B cell (primary cell): ENCODE data around the gene NAT14. TPM values are rescaled to one million over a fixed set of nuclear protein-coding genes. Genes with fewer than 3 reads are reported as not detected.

Experiments
- ATAC-seq: fragments of 200-7000 bp; cut with Tn5 transposase; one replicate; pipeline ENCODE4 v1.10.0; 2021; ENCODE audit warnings: low read depth, mild to moderate bottlenecking, moderate number of reproducible peaks, moderate library complexity
- CTCF ChIA-PET: fragments of 350-600 bp; sonication (Branson Sonifier 250); formaldehyde crosslinking; loops from one replicate; lab custom pipeline; 2021; ENCODE audit warnings: antibody characterized with exemption, inconsistent platforms; lab: Charles Lee
- POLR2A ChIA-PET: fragments of 350-600 bp; sonication (Branson Sonifier 250); formaldehyde crosslinking; loops from one replicate; lab custom pipeline; 2021; ENCODE audit warnings: antibody characterized with exemption; lab: Charles Lee
- DNase-seq: peaks from one replicate; pipeline ENCODE4 v3.0.0; 2013
- H2AFZ ChIP-seq: 2 replicates; pipeline ENCODE4 v1.6.1; 2012; ENCODE audit warnings: mild to moderate bottlenecking, low read depth, low read length; ENCODE audit not compliant: insufficient read depth, poor library complexity, severe bottlenecking
- H3K27ac ChIP-seq, 2 donors: 1 replicate in 1 of 2; 2 replicates in 1 of 2; pipeline ENCODE4 v1.5.1; 2012 to 2013; ENCODE audit warnings: low read length in 2 of 2, mild to moderate bottlenecking in 2 of 2, moderate library complexity in 1 of 2
- H3K27me3 ChIP-seq, 4 experiments: fragments of 200-600 bp in 1 of 4; sonication (generic) in 1 of 4; replicated peaks in 1 of 4; 1 replicate in 2 of 4; 2 replicates in 2 of 4; pipeline versions ENCODE4 v1.6.1 to v1.7.0; 2013 to 2016; ENCODE audit warnings: low read length in 3 of 4, mild to moderate bottlenecking in 2 of 4, mixed read lengths in 1 of 4, moderate library complexity in 1 of 4; ENCODE audit not compliant: insufficient read depth in 4 of 4, control insufficient read depth in 3 of 4; ENCODE audit errors: control extremely low read depth in 1 of 4
- H3K36me3 ChIP-seq, 2 experiments: replicated peaks in 1 of 2; 1 replicate in 1 of 2; 2 replicates in 1 of 2; pipeline versions ENCODE4 v1.6.1 to v1.7.1; 2013; ENCODE audit warnings: low read length in 1 of 2; ENCODE audit not compliant: insufficient read depth in 2 of 2, control insufficient read depth in 1 of 2; ENCODE audit errors: control extremely low read depth in 1 of 2, extremely low read depth in 1 of 2
- H3K4me1 ChIP-seq, 2 donors: fragments of 200-600 bp in 1 of 2; sonication (generic) in 1 of 2; 1 replicate in 1 of 2; 2 replicates in 1 of 2; pipeline versions ENCODE4 v1.5.1 to v1.6.1; 2013 to 2017; ENCODE audit warnings: low read length in 2 of 2; ENCODE audit not compliant: control insufficient read depth in 2 of 2, insufficient read depth in 2 of 2
- H3K4me2 ChIP-seq: replicated peaks from 2 replicates; pipeline ENCODE3; 2012; ENCODE audit warnings: mild to moderate bottlenecking, low read depth, low read length; ENCODE audit not compliant: poor library complexity, severe bottlenecking
- H3K4me3 ChIP-seq, 5 experiments: fragments of 200-600 bp in 1 of 5; sonication (generic) in 1 of 5; 1 replicate in 3 of 5; 2 replicates in 2 of 5; pipeline versions ENCODE4 v1.5.1 to v1.7.0; 2011 to 2016; ENCODE audit warnings: low read length in 4 of 5, mild to moderate bottlenecking in 4 of 5, low read depth in 2 of 5, control low read depth in 1 of 5, moderate library complexity in 1 of 5; ENCODE audit not compliant: insufficient read depth in 1 of 5; ENCODE audit errors: control extremely low read depth in 1 of 5, extremely low read depth in 1 of 5
- H3K79me2 ChIP-seq: fragments of 200-600 bp; sonication (generic); one replicate; pipeline ENCODE4 v1.6.0; 2016; ENCODE audit warnings: low read length; ENCODE audit not compliant: control insufficient read depth, insufficient read depth
- H3K9ac ChIP-seq: fragments of 200-600 bp; sonication (generic); 2 replicates; pipeline ENCODE4 v1.6.1; 2017; ENCODE audit warnings: mild to moderate bottlenecking, low read length, moderate library complexity
- H3K9me3 ChIP-seq, 3 donors: one replicate each; pipeline versions ENCODE4 v1.6.1 to v1.7.1; 2013; ENCODE audit warnings: low read length in 2 of 3; ENCODE audit not compliant: control insufficient read depth in 2 of 3, insufficient read depth in 1 of 3; ENCODE audit errors: control extremely low read depth in 1 of 3
- H4K20me1 ChIP-seq: 2 replicates; pipeline ENCODE4 v1.6.0; 2012; ENCODE audit warnings: mild to moderate bottlenecking, low read length; ENCODE audit not compliant: insufficient read depth, control insufficient read depth, poor library complexity, severe bottlenecking
- H3K27ac Mint-ChIP-seq: one replicate; pipeline ENCODE4 v1.8.0; 2021; ENCODE audit warnings: mixed read lengths
- H3K27me3 Mint-ChIP-seq: one replicate; pipeline ENCODE4 v1.8.0; 2021; ENCODE audit warnings: mixed read lengths
- H3K4me1 Mint-ChIP-seq: one replicate; pipeline ENCODE4 v1.8.0; 2021; ENCODE audit warnings: mixed read lengths
- H3K4me3 Mint-ChIP-seq: one replicate; pipeline ENCODE4 v1.8.0; 2021; ENCODE audit warnings: mixed read lengths
- H3K9me3 Mint-ChIP-seq: one replicate; pipeline ENCODE4 v1.8.0; 2022; ENCODE audit warnings: mixed read lengths; ENCODE audit not compliant: insufficient read depth
- CTCF ChIP-seq: fragments of 200-600 bp; IDR thresholded peaks from one replicate; pipeline ENCODE4 v1.8.0; 2022; ENCODE audit warnings: antibody characterized with exemption, mild to moderate bottlenecking
- EZH2 ChIP-seq: IDR thresholded peaks from 2 replicates; pipeline ENCODE4 v1.6.1; 2012; ENCODE audit warnings: borderline replicate concordance, low read depth, mild to moderate bottlenecking, moderate library complexity, low read length; ENCODE audit not compliant: insufficient read depth, poor library complexity, severe bottlenecking
- WGBS: methylation state at CpG from one replicate; pipeline ENCODE4 v1.1.5; 2013; ENCODE audit warnings: missing lambda C conversion rate; ENCODE audit not compliant: insufficient coverage; 5-methylcytosine and 5-hydroxymethylcytosine counted together
- intact Hi-C: fragments of 100-400 bp; cut with micrococcal nuclease; formaldehyde crosslinking; loops from one replicate; pipeline ENCODE4 v1.10.0; 2022
- polyA plus RNA-seq: library from polyadenylated mRNA; depleted of rRNA; stranded (reverse); fragments of >200 nt; gene quantifications from 2 replicates; pipeline ENCODE4 v1.2.3, GENCODE V29; 2012
- total RNA-seq, 2 donors: library from RNA; stranded (reverse); fragments of 120-200 nt in 1 of 2; gene quantifications; 1 replicate in 1 of 2; 2 replicates in 1 of 2; pipeline versions ENCODE4 v1.2.3 to v1.2.4, GENCODE V29; 2013 to 2022

Gene NAT14
- total and polyA plus RNA-seq, 2 donors (not counting 1 experiment from before 2014, with no cell fraction given): 10.7 to 15.1 TPM

DNA sequence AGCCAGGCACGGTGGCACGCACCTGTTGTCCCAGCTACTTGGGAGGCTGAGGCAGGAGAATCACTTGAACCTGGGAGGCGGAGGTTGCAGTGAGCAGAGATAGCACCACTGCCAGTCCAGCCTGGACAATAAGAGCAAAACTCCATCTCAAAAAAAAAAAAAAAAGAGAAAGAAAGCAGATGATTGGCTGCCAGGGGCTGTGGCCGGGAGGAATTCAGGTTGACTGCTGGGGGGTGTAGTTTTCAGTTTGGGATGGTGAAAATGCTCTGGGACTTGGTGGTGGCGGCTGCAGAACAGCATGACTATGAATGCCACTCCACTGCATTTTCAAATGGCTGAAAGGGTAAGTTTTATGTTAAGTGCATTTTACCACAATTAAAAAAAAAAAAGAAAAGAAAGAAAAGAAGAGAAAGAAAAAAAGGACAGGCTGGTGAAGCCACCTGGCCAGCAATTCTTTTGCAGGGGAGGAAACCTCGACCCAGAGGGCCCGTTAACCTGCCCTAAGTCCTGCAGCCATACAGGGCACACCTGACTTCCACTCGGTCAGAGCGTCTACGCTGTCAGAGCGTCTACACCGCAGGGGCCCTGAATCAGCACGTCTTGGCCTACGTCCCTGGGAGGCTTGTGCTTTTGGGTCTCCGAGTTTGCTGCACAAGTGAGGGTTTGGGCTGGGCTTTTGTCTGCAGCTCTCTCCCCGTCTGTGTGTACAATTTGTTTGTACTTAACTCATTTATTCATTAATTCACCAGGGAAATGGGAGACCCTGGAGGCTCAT is 27.1 kb upstream of the NAT14 start:
- ChIA-PET CTCF (interaction anchor here (1.0 to 2.6 kb wide), 3 partner anchors 10 to 316 kb away, joined by 3 to 11 read pairs (median 4); no protein-coding TSS in a partner anchor), POLR2A (no interaction called here)
- no peaks in the 10 kb centered on the region for H3K79me2 ChIP-seq
- peaks cover 22% of the 10 kb centered on the region for H3K4me1 Mint-ChIP-seq
- H3K36me3 ChIP-seq: peaks cover 0 to 2% of the 10 kb centered on the region in 2 experiments
- H3K27ac Mint-ChIP-seq: no peak overlapping the region
- H2AFZ ChIP-seq: no peak overlapping the region
- no peaks in the 10 kb centered on the region for H3K9me3 Mint-ChIP-seq
- ATAC-seq (no peak), DNase-seq (no peak)
- WGBS: 90% methylated on average over 10 of the region's 16 CpGs
- intact Hi-C loops: no loop called here
- H3K4me3 Mint-ChIP-seq: no peak overlapping the region
- no peak overlapping the region for H3K4me3 ChIP-seq
- peaks cover 0 to 6% (median 0%) of the 10 kb centered on the region in 4 experiments for H3K27me3 ChIP-seq
- H3K4me2 ChIP-seq: no peak overlapping the region
- peaks cover 0 to 6% (median 0%) of the 10 kb centered on the region in 3 donors for H3K9me3 ChIP-seq
- no peaks in the 10 kb centered on the region for H4K20me1 ChIP-seq
- no peak overlapping the region for H3K9ac ChIP-seq
- peaks cover 9% of the 10 kb centered on the region for H3K27me3 Mint-ChIP-seq
- no peak overlapping the region for H3K27ac ChIP-seq
- TF ChIP-seq EZH2 (no peak), CTCF (no peak)
- H3K4me1 ChIP-seq: peaks cover 12 to 14% of the 10 kb centered on the region in 2 donors

DNA sequence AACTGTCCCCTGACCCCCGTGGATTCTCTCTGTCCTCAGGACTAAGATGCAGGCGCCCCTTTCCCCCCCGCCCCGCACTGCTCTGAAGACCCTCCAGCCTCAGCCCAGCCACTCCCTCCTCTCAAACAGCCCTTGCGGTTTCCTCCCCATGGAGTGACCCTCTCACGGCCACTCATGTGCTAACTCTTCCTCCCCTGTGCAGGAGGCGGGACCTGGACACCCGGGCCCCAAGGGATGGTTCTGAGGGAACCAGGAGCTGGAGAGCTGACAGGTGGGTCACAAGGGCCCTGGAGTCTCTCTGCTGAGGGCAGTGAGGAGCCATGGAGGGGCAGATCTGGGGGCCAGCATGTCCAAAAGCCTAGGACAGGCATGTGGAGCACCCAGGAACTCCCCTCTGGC is 25.4 kb upstream of the NAT14 start:
- WGBS: 83% methylated on average over 5 of the region's 8 CpGs
- no peaks in the 10 kb centered on the region for H3K79me2 ChIP-seq
- TF ChIP-seq EZH2 (no peak), CTCF (no peak)
- H4K20me1 ChIP-seq: no peaks in the 10 kb centered on the region
- H3K27me3 Mint-ChIP-seq: no peaks in the 10 kb centered on the region
- H3K4me2 ChIP-seq: no peak overlapping the region
- H3K36me3 ChIP-seq: peaks cover 0 to 2% of the 10 kb centered on the region in 2 experiments
- H3K4me1 ChIP-seq: peaks cover 10 to 14% of the 10 kb centered on the region in 2 donors
- CTCF ChIA-PET: interaction anchor here (1.8 to 2.6 kb wide), 2 partner anchors 8 to 44 kb away, joined by 8 to 11 read pairs; no protein-coding TSS in a partner anchor
- peak overlapping the region; percentile 87 for H3K4me3 Mint-ChIP-seq
- no peaks in the 10 kb centered on the region for H3K9me3 Mint-ChIP-seq
- H3K4me1 Mint-ChIP-seq: peaks cover 20% of the 10 kb centered on the region
- H3K27ac ChIP-seq: no peak overlapping the region
- H3K9ac ChIP-seq: no peak overlapping the region
- H3K4me3 ChIP-seq: no peak overlapping the region
- intact Hi-C loops: no loop called here
- no peaks in the 10 kb centered on the region for H3K27me3 ChIP-seq
- peaks cover 0 to 3% (median 0%) of the 10 kb centered on the region in 3 donors for H3K9me3 ChIP-seq
- H3K27ac Mint-ChIP-seq: no peak overlapping the region
- no peak overlapping the region for H2AFZ ChIP-seq
- POLR2A ChIA-PET: interaction anchor here (0.5 to 1.1 kb wide), 2 partner anchors 9 to 16 kb away, joined by 3 to 4 read pairs; no protein-coding TSS in a partner anchor
- ATAC-seq (no peak), DNase-seq (no peak)
